Activated naive CD4-positive, alpha-beta T cell treated with anti-CD3 and anti-CD28 coated beads for 36 hours (primary cell): ENCODE results near the gene TFR2. TPM values are rescaled to one million over a fixed set of nuclear protein-coding genes. Genes with fewer than 3 reads are reported as not detected.

ENCODE experiments used
- CTCF ChIA-PET: fragments of 350-600 bp; sonication (Branson Sonifier 250); formaldehyde crosslinking; loops from one replicate; lab custom pipeline; 2021; ENCODE audit warnings: antibody characterized with exemption; lab: Charles Lee
- DNase-seq: peaks from one replicate; pipeline ENCODE4 v3.0.0-alpha.2; 2020
- H3K27ac Mint-ChIP-seq: one replicate; pipeline ENCODE4 v1.8.0; 2021; ENCODE audit warnings: mild to moderate bottlenecking, mixed read lengths
- H3K27me3 Mint-ChIP-seq: one replicate; pipeline ENCODE4 v1.8.0; 2021; ENCODE audit warnings: low read depth, mixed read lengths
- H3K36me3 Mint-ChIP-seq: one replicate; pipeline ENCODE4 v1.8.0; 2021; ENCODE audit warnings: low read depth, mixed read lengths
- H3K4me1 Mint-ChIP-seq: one replicate; pipeline ENCODE4 v1.8.0; 2021; ENCODE audit warnings: low read depth, mixed read lengths
- H3K4me3 Mint-ChIP-seq: one replicate; pipeline ENCODE4 v1.8.0; 2021; ENCODE audit warnings: mild to moderate bottlenecking, moderate library complexity, mixed read lengths
- H3K9me3 Mint-ChIP-seq: one replicate; pipeline ENCODE4 v1.8.0; 2021; ENCODE audit warnings: mixed read lengths
- intact Hi-C: fragments of 100-400 bp; cut with micrococcal nuclease; formaldehyde crosslinking; loops from one replicate; pipeline ENCODE4 v1.15.1; 2023
- total RNA-seq, 2 experiments: library from RNA; stranded (reverse); gene quantifications; one replicate each; pipeline ENCODE4 v1.2.3, GENCODE V29; 2021

The TFR2 gene
- total RNA-seq, 2 experiments from 2014 or later, result 4.2 to 5.1 TPM

GRCh38 chr7:100620804-100621203 lies 20.5 kb downstream of the TFR2 start:
- DNase-seq, result no peak
- no peaks in the 10 kb centered on the region for H3K9me3 Mint-ChIP-seq
- intact Hi-C loops, result no loop called here
- no peaks in the 10 kb centered on the region for H3K36me3 Mint-ChIP-seq
- no peaks in the 10 kb centered on the region for H3K27me3 Mint-ChIP-seq
- CTCF ChIA-PET, result interaction anchor here (0.7 to 1.1 kb wide), 2 partner anchors 14 to 70 kb away, joined by 3 read pairs; no protein-coding TSS in a partner anchor
- peaks cover 2% of the 10 kb centered on the region for H3K4me1 Mint-ChIP-seq
- no peak overlapping the region for H3K4me3 Mint-ChIP-seq
- H3K27ac Mint-ChIP-seq, result no peak overlapping the region

GRCh38 chr7:100620239-100620638 lies 21.1 kb downstream of the TFR2 start:
- no peak overlapping the region for H3K4me3 Mint-ChIP-seq
- no peaks in the 10 kb centered on the region for H3K4me1 Mint-ChIP-seq
- no peak for DNase-seq
- no peak overlapping the region for H3K27ac Mint-ChIP-seq
- H3K27me3 Mint-ChIP-seq, result no peaks in the 10 kb centered on the region
- H3K36me3 Mint-ChIP-seq, result no peaks in the 10 kb centered on the region
- CTCF ChIA-PET, result interaction anchor here (0.7 to 1.4 kb wide), 3 partner anchors 14 to 85 kb away, joined by 3 to 4 read pairs (median 3); partner anchors contain the start of gene POP7
- intact Hi-C loops, result no loop called here
- no peaks in the 10 kb centered on the region for H3K9me3 Mint-ChIP-seq

- Mint-ChIP-seq H3K9me3 (no peaks in the 10 kb centered on the region), H3K4me1 (peaks cover 13% of the 10 kb centered on the region), H3K27ac (no peak overlapping the region), H3K4me3 (no peak overlapping the region), H3K27me3 (no peaks in the 10 kb centered on the region), H3K36me3 (no peaks in the 10 kb centered on the region)
- CTCF ChIA-PET, result interaction anchor here (0.9 to 3.9 kb wide), 7 partner anchors 15 to 137 kb away, joined by 3 to 20 read pairs (median 4); partner anchors contain the start of gene POP7
- DNase-seq, result no peak
- intact Hi-C loops, result loop anchor here (5.0 kb wide), 1 partner anchor 273 kb away; the partner anchor contains the start of gene UFSP1
Observed at GRCh38 chr7:100614308-100614861, 27.0 kb downstream of the TFR2 start.

- Mint-ChIP-seq H3K4me3 (peak overlapping the region; percentile 73), H3K4me1 (peaks cover 13% of the 10 kb centered on the region), H3K9me3 (no peaks in the 10 kb centered on the region), H3K27ac (no peak overlapping the region), H3K36me3 (no peaks in the 10 kb centered on the region), H3K27me3 (no peaks in the 10 kb centered on the region)
- intact Hi-C loops, result loop anchor here (2.0 to 5.0 kb wide), 2 partner anchors 61 to 274 kb away; partner anchors contain the start of gene UFSP1
- no peak for DNase-seq
- CTCF ChIA-PET, result interaction anchor here (0.9 to 3.9 kb wide), 7 partner anchors 16 to 136 kb away, joined by 3 to 20 read pairs (median 5); partner anchors contain the start of gene POP7
Observed at GRCh38 chr7:100613412-100614175, 27.8 kb downstream of the TFR2 start.

GRCh38 chr7:100612730-100613390 lies 28.5 kb downstream of the TFR2 start:
- peaks cover 13% of the 10 kb centered on the region for H3K4me1 Mint-ChIP-seq
- intact Hi-C loops, result loop anchor here (1.0 to 5.0 kb wide), 10 partner anchors 9 to 274 kb away; partner anchors contain the start of genes AGFG2, FBXO24, LRCH4 and MEPCE
- H3K9me3 Mint-ChIP-seq, result no peaks in the 10 kb centered on the region
- no peaks in the 10 kb centered on the region for H3K27me3 Mint-ChIP-seq
- H3K27ac Mint-ChIP-seq, result peak overlapping the region; percentile 31
- peak overlapping the region; percentile 98 for H3K4me3 Mint-ChIP-seq
- CTCF ChIA-PET, result interaction anchor here (0.6 to 3.9 kb wide), 13 partner anchors 14 to 172 kb away, joined by 3 to 20 read pairs (median 4); partner anchors contain the start of gene POP7
- DNase-seq, result peak; percentile 51
- H3K36me3 Mint-ChIP-seq, result no peaks in the 10 kb centered on the region

GRCh38 chr7:100611983-100612729 lies 29.2 kb downstream of the TFR2 start, which contains the start of gene MOSPD3:
Gene MOSPD3, plus strand, starts transcription at chr7:100612540. Its CDS starts 252 bp downstream, at chr7:100612792.
- Mint-ChIP-seq H3K4me3 (peak within 1 kb of the TSS; percentile 98), H3K27ac (peak within 1 kb of the TSS; percentile 99), H3K27me3 (no peaks in the 10 kb centered on the region), H3K4me1 (peaks cover 13% of the 10 kb centered on the region), H3K36me3 (no peaks in the 10 kb centered on the region), H3K9me3 (no peaks in the 10 kb centered on the region)
- intact Hi-C loops, result loop anchor here (1.0 to 5.0 kb wide), 10 partner anchors 8 to 275 kb away; partner anchors contain the start of genes AGFG2, FBXO24, LRCH4 and MEPCE
- DNase-seq, result peak; percentile 99
- CTCF ChIA-PET, result interaction anchor here (0.6 to 3.9 kb wide), 11 partner anchors 15 to 171 kb away, joined by 3 to 20 read pairs (median 4); partner anchors contain the start of gene POP7

GRCh38 chr7:100609958-100610357 lies 31.4 kb downstream of the TFR2 start:
- Mint-ChIP-seq H3K9me3 (no peaks in the 10 kb centered on the region), H3K4me3 (no peak overlapping the region), H3K27me3 (no peaks in the 10 kb centered on the region), H3K36me3 (no peaks in the 10 kb centered on the region), H3K4me1 (peaks cover 18% of the 10 kb centered on the region), H3K27ac (no peak overlapping the region)
- CTCF ChIA-PET, result interaction anchor here (0.6 to 1.6 kb wide), 2 partner anchors 24 to 28 kb away, joined by 3 to 4 read pairs; no protein-coding TSS in a partner anchor
- intact Hi-C loops, result loop anchor here (5.0 kb wide), 1 partner anchor 277 kb away; the partner anchor contains the start of gene UFSP1
- no peak for DNase-seq

GRCh38 chr7:100607111-100607510 lies 34.2 kb downstream of the TFR2 start:
- peaks cover 12% of the 10 kb centered on the region for H3K4me1 Mint-ChIP-seq
- no peak overlapping the region for H3K27ac Mint-ChIP-seq
- H3K36me3 Mint-ChIP-seq, result no peaks in the 10 kb centered on the region
- no peak overlapping the region for H3K4me3 Mint-ChIP-seq
- intact Hi-C loops, result no loop called here
- no peaks in the 10 kb centered on the region for H3K27me3 Mint-ChIP-seq
- no peaks in the 10 kb centered on the region for H3K9me3 Mint-ChIP-seq
- no peak for DNase-seq
- CTCF ChIA-PET, result interaction anchor here (0.6 to 1.0 kb wide), 2 partner anchors 9 to 27 kb away, joined by 3 read pairs; no protein-coding TSS in a partner anchor

GRCh38 chr7:100606313-100606712 lies 35.0 kb downstream of the TFR2 start:
- Mint-ChIP-seq H3K9me3 (no peaks in the 10 kb centered on the region), H3K27ac (no peak overlapping the region), H3K36me3 (no peaks in the 10 kb centered on the region), H3K4me1 (peaks cover 12% of the 10 kb centered on the region), H3K4me3 (no peak overlapping the region), H3K27me3 (no peaks in the 10 kb centered on the region)
- CTCF ChIA-PET, result interaction anchor here (1.0 to 1.9 kb wide), 2 partner anchors 22 to 42 kb away, joined by 3 to 7 read pairs; no protein-coding TSS in a partner anchor
- no peak for DNase-seq
- intact Hi-C loops, result no loop called here

GRCh38 chr7:100604976-100605911 lies 36.1 kb downstream of the TFR2 start:
- no peaks in the 10 kb centered on the region for H3K9me3 Mint-ChIP-seq
- CTCF ChIA-PET, result interaction anchor here (0.7 to 1.9 kb wide), 6 partner anchors 19 to 100 kb away, joined by 3 to 8 read pairs (median 3); partner anchors contain the start of gene POP7
- no peaks in the 10 kb centered on the region for H3K36me3 Mint-ChIP-seq
- no peak overlapping the region for H3K27ac Mint-ChIP-seq
- H3K4me1 Mint-ChIP-seq, result peaks cover 12% of the 10 kb centered on the region
- H3K4me3 Mint-ChIP-seq, result peak overlapping the region; percentile 75
- DNase-seq, result peak; percentile 40
- intact Hi-C loops, result loop anchor here (1.0 to 2.0 kb wide), 5 partner anchors 7 to 247 kb away; partner anchors contain the start of genes FBXO24, LRCH4, MOSPD3 and SLC12A9
- no peaks in the 10 kb centered on the region for H3K27me3 Mint-ChIP-seq
